GM12872 (cell line): Measurements from ENCODE around the gene NR6A1.

Source experiments
- TF ChIP-seq, protein P1 (sequence below): IDR thresholded peaks from 3 replicates; pipeline ENCODE4 v1.5.1; 2011; ENCODE audit warnings: low read depth, mild to moderate bottlenecking, low read length, moderate library complexity; ENCODE audit not compliant: insufficient read depth

The NR6A1 gene

DNA sequence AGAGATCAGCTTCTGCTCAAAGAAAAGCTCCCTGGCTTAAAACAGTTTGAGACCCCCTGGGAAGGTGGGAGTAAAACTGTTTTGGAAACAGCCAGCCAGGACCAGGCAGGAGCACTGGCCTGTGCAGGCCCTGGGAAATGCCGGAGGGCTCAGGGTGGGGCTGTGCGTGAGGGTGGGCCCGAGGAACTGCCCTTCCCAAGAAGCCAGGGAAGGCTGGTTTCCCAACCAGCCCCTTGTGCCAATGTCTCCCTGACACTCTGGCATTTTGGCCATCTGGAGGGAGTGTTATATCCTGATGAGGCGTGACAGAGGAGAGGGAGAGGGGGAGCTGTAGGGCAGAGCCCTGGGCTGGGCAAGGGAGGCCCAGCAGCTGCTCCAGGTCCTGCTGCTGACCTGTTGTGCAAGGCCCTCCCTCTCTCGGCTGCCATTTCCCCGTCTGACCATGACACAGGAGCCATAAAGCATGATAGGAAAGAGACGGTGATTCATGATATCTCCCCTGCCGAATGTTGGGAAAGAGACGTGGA, 22.0 kb upstream of the NR6A1 start:
- TF ChIP-seq, protein P1, sequence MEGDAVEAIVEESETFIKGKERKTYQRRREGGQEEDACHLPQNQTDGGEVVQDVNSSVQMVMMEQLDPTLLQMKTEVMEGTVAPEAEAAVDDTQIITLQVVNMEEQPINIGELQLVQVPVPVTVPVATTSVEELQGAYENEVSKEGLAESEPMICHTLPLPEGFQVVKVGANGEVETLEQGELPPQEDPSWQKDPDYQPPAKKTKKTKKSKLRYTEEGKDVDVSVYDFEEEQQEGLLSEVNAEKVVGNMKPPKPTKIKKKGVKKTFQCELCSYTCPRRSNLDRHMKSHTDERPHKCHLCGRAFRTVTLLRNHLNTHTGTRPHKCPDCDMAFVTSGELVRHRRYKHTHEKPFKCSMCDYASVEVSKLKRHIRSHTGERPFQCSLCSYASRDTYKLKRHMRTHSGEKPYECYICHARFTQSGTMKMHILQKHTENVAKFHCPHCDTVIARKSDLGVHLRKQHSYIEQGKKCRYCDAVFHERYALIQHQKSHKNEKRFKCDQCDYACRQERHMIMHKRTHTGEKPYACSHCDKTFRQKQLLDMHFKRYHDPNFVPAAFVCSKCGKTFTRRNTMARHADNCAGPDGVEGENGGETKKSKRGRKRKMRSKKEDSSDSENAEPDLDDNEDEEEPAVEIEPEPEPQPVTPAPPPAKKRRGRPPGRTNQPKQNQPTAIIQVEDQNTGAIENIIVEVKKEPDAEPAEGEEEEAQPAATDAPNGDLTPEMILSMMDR = no peak

DNA sequence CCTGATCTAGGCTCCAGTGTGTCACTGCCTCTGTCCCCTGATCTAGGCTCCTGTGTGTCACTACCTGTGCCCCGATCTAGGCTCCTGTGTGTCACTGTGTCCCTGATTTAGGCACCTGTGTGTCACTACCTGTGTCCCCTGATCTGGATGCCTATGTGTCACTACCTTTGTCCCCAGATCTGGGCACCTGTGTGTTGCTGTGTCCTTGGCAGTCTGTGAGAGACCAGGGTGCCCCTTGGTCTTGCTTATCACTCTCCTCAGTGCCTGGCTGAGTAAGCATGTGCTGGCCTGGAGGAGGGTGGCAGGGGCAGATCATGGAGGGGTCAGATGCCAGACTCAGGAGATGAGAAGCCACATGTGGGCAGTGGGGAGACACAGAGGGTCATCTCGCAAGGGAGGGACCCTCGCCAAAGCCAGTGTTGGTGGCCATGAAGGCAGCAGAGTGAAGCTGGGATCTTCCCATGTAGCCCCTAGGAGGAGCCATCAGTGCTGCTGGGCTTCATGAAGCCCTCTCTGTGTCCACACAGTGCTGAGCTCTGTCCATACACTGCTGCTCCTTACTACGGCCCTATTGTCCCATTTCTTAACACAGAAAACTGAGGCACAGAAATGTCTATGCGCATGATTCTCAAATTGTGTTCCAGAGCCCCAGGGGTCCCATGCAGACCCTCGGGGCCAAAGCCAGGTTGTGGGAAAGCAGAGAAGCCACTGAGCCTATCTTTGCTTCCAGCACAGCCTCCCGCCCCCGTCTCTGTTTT, 21.3 kb upstream of the NR6A1 start:
- TF ChIP-seq, protein P1 = no peak

- TF ChIP-seq, protein P1 = no peak
Observed at GRCh38 chr9:124790801-124791505, 19.8 kb upstream of the NR6A1 start.

DNA sequence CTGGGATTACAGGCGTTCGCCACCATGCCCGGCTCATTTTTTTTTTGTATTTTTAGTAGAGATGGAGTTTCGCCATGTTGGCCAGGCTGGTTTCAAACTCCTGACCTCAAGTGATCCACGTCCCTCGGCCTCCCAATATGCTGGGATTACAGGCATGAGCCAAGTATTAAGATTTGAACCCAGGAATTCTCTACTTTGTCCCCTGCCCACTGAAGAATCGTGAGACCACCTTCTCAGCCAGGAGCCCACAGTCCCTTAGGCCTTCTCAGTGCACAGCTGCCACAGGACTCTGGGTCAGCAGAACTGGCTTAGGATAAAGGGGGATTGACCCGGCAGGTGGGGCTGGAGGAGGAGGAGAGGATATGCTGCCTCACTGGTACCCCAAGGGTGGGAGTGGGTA, 19.2 kb upstream of the NR6A1 start:
- TF ChIP-seq, protein P1 = no peak

DNA sequence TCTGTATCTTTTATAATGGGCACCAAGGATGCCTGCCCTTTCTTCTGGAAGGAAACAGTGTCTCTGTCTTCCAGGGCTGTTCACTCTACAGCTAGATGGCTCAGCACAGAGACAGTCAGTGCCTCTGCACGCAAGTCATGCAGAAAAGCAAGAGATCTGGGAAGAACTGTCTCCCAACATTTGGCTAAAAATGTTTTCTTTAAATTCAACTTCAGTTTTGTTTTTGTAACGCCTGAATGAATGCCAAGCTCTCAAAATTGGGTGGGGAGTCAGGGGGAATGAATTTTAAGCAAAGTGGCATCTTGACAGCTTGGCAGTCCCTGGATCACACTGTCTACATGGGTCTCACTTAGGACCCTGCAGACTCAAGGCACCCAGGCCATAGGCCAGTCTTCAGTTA, 18.4 kb upstream of the NR6A1 start:
- TF ChIP-seq, protein P1 = no peak

DNA sequence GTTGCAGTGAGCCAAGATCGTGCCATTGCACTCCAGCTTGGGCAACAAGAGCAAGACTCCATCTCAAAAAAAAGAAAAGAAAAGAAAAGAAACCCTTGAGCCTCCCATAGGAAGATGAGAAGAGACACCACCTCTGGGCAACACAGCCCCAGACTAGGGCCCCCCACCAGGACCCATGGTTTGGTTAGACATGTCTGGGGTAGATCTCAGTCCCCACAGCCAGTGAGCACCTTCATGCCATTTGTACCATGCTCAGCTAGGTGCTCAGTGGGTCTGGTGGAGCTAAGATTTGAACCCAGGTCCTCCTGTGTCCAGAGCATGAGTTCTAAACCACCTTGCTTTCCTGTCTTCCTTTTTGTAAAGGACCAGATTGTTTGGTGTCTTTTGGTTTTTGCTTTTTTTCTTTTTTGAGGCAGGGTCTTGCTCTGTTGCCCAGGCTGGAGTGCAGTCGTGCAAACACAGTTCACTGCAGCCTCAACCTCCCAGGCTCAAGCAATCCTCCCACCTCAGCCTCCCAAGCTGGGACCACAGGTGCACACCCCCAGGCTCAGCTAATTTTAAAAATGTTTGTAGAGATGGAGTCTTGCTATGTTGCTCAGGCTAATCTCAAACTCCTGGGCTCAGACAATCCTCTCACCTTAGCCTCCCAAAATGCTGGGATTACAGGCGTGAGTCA, 17.6 kb upstream of the NR6A1 start:
- TF ChIP-seq, protein P1 = no peak
